ENCODE results near the gene MAP2K5.

DNA sequence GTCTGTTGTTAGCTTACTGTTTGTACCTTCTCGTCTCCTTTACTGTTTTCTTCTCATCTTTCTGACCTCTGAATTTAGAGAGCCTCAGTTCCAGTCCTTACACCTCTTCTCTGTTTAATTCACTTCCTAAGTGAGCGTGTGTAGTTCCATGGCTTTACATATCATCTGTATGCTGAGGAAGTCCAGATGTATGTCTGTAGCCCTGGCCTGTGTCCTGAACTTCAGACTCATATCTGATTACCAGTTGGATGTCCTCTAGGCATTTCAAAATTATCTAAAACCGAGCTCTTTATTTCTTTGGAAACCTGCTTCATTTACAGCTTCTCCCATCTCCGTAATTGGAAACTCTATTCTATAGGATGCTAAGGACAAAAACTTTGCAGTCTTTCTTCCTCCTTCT, 75.8 kb downstream of the MAP2K5 start:
- TF ChIP-seq CTCF (conservative IDR thresholded peaks at IDR 0.05 in 1 of 2, IDR thresholded peaks at IDR 0.05 in 1 of 2; ENCODE audit: extremely low read depth in 1 of 2, insufficient read depth in 1 of 2, low read depth in 1 of 2, low read length in 2 of 2) (no peak), EZH2 (IDR thresholded peaks at IDR 0.05; ENCODE audit: borderline replicate concordance, low read length) (no peak)
